ENCODE results near the gene VENTX.

Gene VENTX

DNA sequence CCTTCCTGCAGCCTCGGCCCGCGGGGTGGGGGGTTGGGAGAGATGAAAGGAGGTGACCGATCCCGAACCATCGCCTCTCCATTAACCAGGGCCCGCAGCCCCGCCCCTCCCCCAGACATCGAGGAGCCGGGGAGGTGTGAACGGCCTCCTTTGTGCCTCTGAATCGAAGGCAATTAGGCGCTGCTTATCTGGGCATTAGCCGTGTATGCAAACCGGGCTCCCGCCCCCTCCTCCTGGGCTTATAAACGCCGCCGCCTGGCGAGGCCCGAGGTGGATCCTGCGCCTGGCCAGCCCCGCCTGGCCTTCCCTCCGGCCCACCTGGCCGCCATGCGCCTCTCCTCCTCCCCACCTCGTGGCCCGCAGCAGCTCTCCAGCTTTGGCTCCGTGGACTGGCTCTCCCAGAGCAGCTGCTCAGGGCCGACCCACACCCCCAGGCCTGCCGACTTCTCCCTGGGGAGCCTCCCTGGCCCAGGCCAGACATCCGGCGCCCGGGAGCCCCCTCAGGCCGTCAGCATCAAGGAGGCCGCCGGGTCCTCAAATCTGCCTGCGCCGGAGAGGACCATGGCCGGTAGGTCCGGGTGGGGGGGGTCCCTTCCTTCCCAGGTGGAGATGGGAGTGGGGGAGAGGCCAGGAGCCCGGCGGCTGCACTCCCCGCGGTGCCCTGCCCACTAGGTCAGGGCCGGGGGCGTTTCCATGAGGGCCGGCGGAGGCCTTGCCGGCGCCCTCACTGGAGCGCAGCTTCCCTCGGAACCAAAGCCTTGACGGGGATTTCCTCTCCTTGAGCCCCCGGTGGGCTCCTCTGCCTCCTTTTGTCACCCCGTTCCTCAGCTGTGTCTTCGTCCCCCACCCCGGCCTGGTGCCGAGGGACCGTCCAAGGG lies at the start of gene VENTX:
Gene VENTX (plus strand): TSS at position 268 of the 878 bp plus-strand sequence. CDS start 60 bp downstream, at position 328.
- CTCF ChIA-PET, result no interaction called here
- TF ChIP-seq CTCF (IDR thresholded peaks at IDR 0.05; ENCODE audit: insufficient read depth, low read length, missing control alignments), result no peak
- H3K4me3 ChIP-seq (ENCODE audit: low read depth, low read length), result no peak within 1 kb of the TSS
- no peak for DNase-seq (ENCODE audit: low read depth, low spot score)
- POLR2A ChIA-PET, result no interaction called here

DNA sequence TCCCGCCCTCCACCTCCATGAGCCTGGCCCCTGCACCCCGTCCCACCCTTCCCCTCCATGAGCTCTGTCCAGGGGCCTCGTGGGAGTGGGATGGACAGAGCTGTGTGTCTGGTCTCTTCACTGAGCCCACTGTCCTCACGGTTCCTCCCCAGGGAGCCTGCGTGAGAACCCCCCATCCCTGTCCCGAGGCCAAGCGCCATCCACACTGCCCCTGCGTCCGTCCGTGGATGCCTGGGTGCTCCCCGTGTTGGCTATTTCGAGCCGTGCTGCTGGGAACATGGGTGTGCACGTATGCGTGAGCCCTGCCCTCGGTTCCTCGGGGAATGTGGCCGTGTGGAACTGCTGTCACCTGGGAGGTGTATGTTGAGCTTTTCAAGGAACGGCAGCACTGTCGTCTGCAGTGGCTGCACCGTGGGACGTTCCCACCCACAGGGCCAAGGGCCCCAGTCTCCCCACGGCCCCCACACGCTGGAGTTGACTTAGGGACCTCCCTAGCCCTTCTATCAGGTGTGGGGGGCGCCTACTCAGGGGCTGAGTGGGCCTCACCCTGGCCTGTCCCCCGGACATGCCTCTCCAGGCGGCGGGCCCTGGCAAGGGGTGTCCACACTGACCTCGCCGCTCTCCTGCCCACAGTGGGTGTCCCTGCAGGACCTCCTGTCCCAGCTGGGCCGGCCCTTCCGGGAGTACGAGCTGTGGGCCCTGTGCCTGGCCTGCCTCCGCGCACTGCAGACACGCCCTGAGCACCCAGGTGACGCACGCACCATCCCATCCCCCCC lies 49.6 kb upstream of the VENTX start:
- no peak overlapping the region for H3K4me3 ChIP-seq (ENCODE audit: low read depth, low read length)
- POLR2A ChIA-PET, result no interaction called here
- CTCF ChIA-PET, result no interaction called here
- DNase-seq (ENCODE audit: low read depth, low spot score), result no peak
- no peak for TF ChIP-seq CTCF (IDR thresholded peaks at IDR 0.05; ENCODE audit: insufficient read depth, low read length, missing control alignments)

DNA sequence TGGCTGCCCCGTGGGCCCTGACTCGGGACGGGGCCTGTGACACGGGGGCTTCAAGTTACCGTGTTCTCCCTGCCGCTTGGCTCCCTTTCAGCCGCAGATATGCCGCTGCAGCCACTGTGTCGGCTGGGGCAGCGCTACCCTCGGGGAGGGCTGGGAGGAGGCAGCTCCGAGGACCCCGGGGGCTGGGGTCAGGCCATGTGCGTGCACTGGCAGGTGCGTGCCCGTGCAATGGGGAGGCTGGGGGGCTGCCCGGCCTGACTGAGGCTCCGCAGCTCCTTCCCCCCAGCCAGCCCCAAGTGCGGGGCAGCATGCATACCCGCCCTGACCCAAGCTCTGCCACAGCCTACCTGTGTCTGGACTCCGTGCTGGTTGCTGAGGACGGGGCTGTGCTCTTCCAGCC lies 48.4 kb upstream of the VENTX start:
- ChIA-PET POLR2A (no interaction called here), CTCF (no interaction called here)
- no peak for TF ChIP-seq CTCF (IDR thresholded peaks at IDR 0.05; ENCODE audit: insufficient read depth, low read length, missing control alignments)
- no peak overlapping the region for H3K4me3 ChIP-seq (ENCODE audit: low read depth, low read length)
- no peak for DNase-seq (ENCODE audit: low read depth, low spot score)

- ChIA-PET CTCF (no interaction called here), POLR2A (no interaction called here)
Observed at GRCh38 chr10:133189726-133190125, 47.9 kb upstream of the VENTX start.

GRCh38 chr10:133190225-133190624 lies 47.4 kb upstream of the VENTX start:
- ChIA-PET CTCF (no interaction called here), POLR2A (no interaction called here)
- no peak for TF ChIP-seq CTCF (IDR thresholded peaks at IDR 0.05; ENCODE audit: insufficient read depth, low read length, missing control alignments)
- H3K4me3 ChIP-seq (ENCODE audit: low read depth, low read length), result no peak overlapping the region
- no peak for DNase-seq (ENCODE audit: low read depth, low spot score)

More at GRCh38 chr10:133189726-133190125, 47.9 kb upstream of the VENTX start:
- DNase-seq (ENCODE audit: low read depth, low spot score), result no peak
- H3K4me3 ChIP-seq (ENCODE audit: low read depth, low read length), result no peak overlapping the region
- TF ChIP-seq CTCF (IDR thresholded peaks at IDR 0.05; ENCODE audit: insufficient read depth, low read length, missing control alignments), result no peak

DNA sequence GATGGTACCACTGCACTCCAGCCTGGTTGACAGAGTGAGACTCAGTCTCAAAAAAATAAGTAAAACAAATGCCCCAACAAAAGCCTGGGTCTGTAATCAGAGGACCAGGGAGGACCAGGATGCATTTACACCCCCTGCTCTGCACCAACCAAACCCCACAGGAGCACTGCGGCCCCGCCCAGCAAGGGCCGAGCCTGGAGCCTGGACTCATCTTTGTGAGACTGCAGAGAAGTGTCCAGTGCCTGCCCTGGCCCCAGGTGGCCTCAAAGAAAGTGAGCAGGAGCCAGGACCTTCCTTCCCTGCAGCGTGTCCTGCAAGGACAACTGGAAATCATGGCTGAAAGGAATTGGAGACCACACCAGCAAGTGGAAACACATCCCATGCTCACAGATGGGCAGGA lies 46.0 kb upstream of the VENTX start:
- DNase-seq (ENCODE audit: low read depth, low spot score), result no peak
- H3K4me3 ChIP-seq (ENCODE audit: low read depth, low read length), result no peak overlapping the region
- no peak for TF ChIP-seq CTCF (IDR thresholded peaks at IDR 0.05; ENCODE audit: insufficient read depth, low read length, missing control alignments)
- ChIA-PET CTCF (no interaction called here), POLR2A (no interaction called here)
